ENCODE data around the gene CST5.

GRCh38 chr20:23918896-23919295 lies 39.3 kb upstream of the CST5 start:
- no peak for TF ChIP-seq POLR2AphosphoS5 (IDR thresholded peaks at IDR 0.05; ENCODE audit: low read depth, low read length)
- no peak for TF ChIP-seq TAF1 (IDR thresholded peaks at IDR 0.05; ENCODE audit: borderline replicate concordance, insufficient read depth, low read length)

All from PFSK-1 (cell line).